WERI-Rb-1 (cell line): ENCODE results near the gene ZNF281.

Experiments
- DNase-seq: peaks from one replicate; pipeline ENCODE4 v3.0.0-alpha.2; 2020
- H3K27ac ChIP-seq: fragments of 250-450 bp; sonication (Bioruptor Pico); 2 replicates; pipeline ENCODE4 v1.5.1; 2020; ENCODE audit warnings: mild to moderate bottlenecking, moderate library complexity
- H3K27me3 ChIP-seq: fragments of 250-450 bp; sonication (Bioruptor Pico); 2 replicates; pipeline ENCODE4 v1.5.1; 2021; ENCODE audit warnings: mild to moderate bottlenecking, low read depth, moderate library complexity; ENCODE audit not compliant: insufficient read depth, severe bottlenecking
- H3K36me3 ChIP-seq: fragments of 250-450 bp; sonication (Bioruptor Pico); 2 replicates; pipeline ENCODE4 v1.5.1; 2020; ENCODE audit warnings: mild to moderate bottlenecking, moderate library complexity
- H3K4me3 ChIP-seq: 2 replicates; pipeline ENCODE4 v1.5.1; 2011; ENCODE audit warnings: low read depth, mild to moderate bottlenecking, control low read depth, low read length
- H3K9me3 ChIP-seq: fragments of 250-450 bp; sonication (Bioruptor Pico); 2 replicates; pipeline ENCODE4 v1.5.1; 2021; ENCODE audit warnings: mild to moderate bottlenecking, moderate library complexity; ENCODE audit not compliant: severe bottlenecking
- CTCF ChIP-seq: IDR thresholded peaks from 2 replicates; pipeline ENCODE4 v1.5.1; 2011; ENCODE audit warnings: low read depth, mild to moderate bottlenecking, control low read depth, inconsistent platforms, low read length

The ZNF281 gene

GRCh38 chr1:200384818-200385390 lies 24.9 kb downstream of the ZNF281 start:
- Histone ChIP-seq H3K36me3 (no peaks in the 10 kb centered on the region), H3K27me3 (no peaks in the 10 kb centered on the region), H3K4me3 (no peak overlapping the region), H3K9me3 (no peaks in the 10 kb centered on the region), H3K27ac (no peak overlapping the region)
- TF ChIP-seq CTCF = no peak
- DNase-seq = no peak

- no peaks in the 10 kb centered on the region for H3K9me3 ChIP-seq
- H3K27ac ChIP-seq = no peak overlapping the region
- no peak for TF ChIP-seq CTCF
- no peak overlapping the region for H3K4me3 ChIP-seq
- DNase-seq = no peak
- no peaks in the 10 kb centered on the region for H3K27me3 ChIP-seq
- H3K36me3 ChIP-seq = no peaks in the 10 kb centered on the region
These were observed 28.4 kb downstream of the ZNF281 start for GRCh38 chr1:200381256-200381984.

- H3K27ac ChIP-seq = no peak overlapping the region
- no peaks in the 10 kb centered on the region for H3K27me3 ChIP-seq
- no peak overlapping the region for H3K4me3 ChIP-seq
- no peaks in the 10 kb centered on the region for H3K36me3 ChIP-seq
- DNase-seq = no peak
- H3K9me3 ChIP-seq = no peaks in the 10 kb centered on the region
- no peak for TF ChIP-seq CTCF
These were observed 29.2 kb downstream of the ZNF281 start for GRCh38 chr1:200380589-200381021.

GRCh38 chr1:200379940-200380588 lies 29.8 kb downstream of the ZNF281 start:
- Histone ChIP-seq H3K36me3 (no peaks in the 10 kb centered on the region), H3K27ac (no peak overlapping the region), H3K9me3 (no peaks in the 10 kb centered on the region), H3K27me3 (no peaks in the 10 kb centered on the region), H3K4me3 (no peak overlapping the region)
- no peak for DNase-seq
- TF ChIP-seq CTCF = no peak

- H3K9me3 ChIP-seq = no peaks in the 10 kb centered on the region
- no peak overlapping the region for H3K4me3 ChIP-seq
- no peak overlapping the region for H3K27ac ChIP-seq
- no peaks in the 10 kb centered on the region for H3K27me3 ChIP-seq
- TF ChIP-seq CTCF = no peak
- no peaks in the 10 kb centered on the region for H3K36me3 ChIP-seq
- no peak for DNase-seq
These were observed 30.4 kb downstream of the ZNF281 start for GRCh38 chr1:200379432-200379757.
